GM12874 (cell line): Measurements from ENCODE around the gene PITHD1.

Source experiments
- CTCF ChIP-seq: IDR thresholded peaks from 2 replicates; pipeline ENCODE4 v1.5.1; 2011; ENCODE audit warnings: low read depth, mild to moderate bottlenecking, control low read depth, low read length, moderate library complexity; ENCODE audit not compliant: insufficient read depth

The PITHD1 gene

DNA sequence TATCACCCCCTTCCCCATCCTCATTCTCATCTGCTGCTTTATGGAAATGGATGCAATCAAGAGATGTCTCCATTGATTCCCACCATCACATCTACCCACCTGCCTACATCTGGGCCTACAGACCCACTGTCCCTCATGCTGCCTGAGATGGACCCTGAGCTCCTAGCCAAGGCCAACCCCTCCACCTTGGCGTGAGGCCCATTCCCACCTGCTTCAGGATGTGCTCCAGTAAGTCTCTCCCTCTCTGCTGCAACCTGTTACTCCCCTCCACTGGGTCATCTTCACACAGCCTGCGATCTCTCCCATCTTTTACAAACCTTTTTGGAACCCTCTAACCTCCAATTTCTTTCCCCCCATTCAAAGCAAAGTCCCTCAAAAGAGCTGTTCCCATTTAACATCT is 26.8 kb downstream of the PITHD1 start:
- no peak for TF ChIP-seq CTCF

GRCh38 chr1:23806280-23806679 is 28.1 kb downstream of the PITHD1 start:
- TF ChIP-seq CTCF = no peak

DNA sequence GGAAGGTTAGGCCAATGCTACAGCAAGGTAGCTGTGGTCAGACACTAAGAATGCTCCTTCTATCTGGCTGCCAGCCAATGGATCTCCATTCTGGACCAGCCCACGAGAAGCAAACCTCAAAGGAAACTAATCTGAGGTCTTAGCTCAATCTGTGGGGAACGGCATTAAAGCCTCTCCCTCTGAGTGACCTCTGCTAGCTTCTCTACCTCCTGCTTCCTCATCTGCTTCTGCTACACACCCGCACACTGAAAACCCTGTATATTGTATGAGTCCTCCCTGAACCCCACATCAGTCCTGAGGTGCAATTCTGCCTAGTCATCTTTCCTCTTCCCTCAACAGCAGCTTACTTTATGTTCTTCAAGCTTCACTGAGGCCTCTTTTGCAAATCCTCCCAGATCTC is 29.2 kb downstream of the PITHD1 start:
- TF ChIP-seq CTCF = no peak

GRCh38 chr1:23809751-23810171 is 31.5 kb downstream of the PITHD1 start:
- peak; percentile 94 for TF ChIP-seq CTCF

DNA sequence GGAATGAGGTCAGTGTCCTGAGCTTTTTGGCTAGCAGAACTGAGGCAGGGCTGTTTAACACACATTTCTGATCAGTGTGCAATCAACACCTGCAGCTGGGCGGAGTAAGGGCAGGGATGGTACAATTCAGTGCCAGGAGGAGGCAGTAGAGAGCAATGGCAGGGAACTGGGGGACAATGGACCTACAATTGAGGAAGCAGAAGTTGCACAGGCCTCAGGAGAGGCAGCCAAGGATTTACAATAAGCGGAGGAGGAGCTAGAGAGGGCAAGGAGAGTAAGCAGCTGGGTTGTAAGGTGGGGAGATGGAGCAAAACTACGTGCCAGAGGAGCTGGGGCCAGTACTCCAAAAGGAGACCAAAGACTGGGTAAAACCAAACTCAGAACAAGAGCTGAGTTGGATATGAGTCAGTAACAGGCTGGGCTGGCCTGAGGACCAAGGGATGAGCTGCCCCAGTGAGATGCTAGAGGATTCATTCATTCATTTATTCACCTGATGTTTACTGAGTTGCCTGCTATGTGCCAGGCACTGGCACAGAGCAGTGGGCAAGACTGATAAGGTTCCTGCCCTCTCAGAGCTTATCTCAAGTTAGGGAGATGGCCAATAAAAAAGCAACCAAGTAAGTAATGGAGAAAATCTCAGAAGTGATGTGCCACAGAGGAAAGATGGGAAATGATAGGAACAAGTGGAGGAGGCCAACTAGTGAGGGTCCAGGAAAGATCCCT is 32.8 kb downstream of the PITHD1 start:
- peak; percentile 94 for TF ChIP-seq CTCF

GRCh38 chr1:23814016-23814415 is 35.8 kb downstream of the PITHD1 start:
- TF ChIP-seq CTCF = no peak

DNA sequence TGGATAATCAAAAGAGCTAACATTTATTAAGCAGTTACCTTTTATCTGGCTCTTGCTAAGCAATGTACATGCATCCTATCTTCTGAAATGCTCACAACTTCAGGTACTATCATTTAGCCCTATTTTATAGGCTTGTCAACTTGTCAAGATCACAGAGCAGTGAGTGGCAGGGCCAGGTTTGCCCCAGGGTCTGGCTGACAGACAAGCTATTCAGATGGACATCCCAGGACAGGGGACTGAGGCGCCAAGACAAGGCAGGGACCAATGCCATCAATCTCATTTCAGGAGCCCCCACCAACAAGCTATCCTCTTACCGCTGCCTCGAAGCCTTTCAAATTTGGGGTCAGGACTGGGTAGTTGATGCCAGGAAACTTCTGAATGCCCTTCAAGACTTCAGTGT is 38.1 kb downstream of the PITHD1 start:
- no peak for TF ChIP-seq CTCF

- TF ChIP-seq CTCF = no peak
These were observed 38.7 kb downstream of the PITHD1 start for GRCh38 chr1:23816906-23817305.
